ENCODE data around the gene OSBPL6.
"Not testable (repeated sequence)": the region's sequence is repeated elsewhere in the genome, so short reads cannot be mapped to it uniquely, and the experiment has no call there.

The OSBPL6 gene

DNA sequence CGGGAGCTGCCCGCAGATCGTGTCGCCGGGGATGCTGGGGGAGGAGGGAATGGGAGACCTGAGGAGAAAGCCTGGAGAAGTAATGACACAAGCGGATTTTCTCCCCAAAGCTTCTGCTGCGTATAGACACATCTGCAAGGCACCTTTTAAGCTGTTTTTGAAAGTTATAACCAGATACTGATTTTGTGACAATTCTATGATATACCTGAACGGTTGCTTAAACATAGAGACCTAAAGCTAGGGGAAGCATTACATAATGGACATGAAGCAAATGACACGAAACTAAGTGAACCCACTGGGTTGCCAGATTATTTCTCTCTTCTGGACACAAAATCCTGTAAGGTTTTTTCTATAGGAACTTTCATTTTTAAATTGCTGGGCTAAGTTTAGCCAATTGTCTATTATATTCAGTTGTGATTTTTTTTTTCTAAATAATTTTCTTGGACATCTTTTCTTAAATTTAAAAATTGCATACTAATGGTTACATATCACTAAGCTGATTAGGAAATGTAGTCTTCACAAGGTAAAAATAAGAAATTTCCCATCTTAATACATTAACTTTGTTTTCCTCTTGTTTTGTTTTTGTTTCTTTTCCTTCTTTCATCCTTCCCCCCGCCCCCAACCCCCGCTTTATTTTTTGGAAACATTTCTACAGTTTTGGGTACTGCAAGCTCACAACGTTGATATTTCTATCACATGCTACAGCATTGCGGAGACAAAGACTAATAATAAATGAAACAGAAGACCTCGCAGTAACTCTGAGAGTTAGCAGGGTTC is 1.3 kb downstream of the OSBPL6 start:
- Histone ChIP-seq H3K27ac (ENCODE audit: low read length, poor library complexity, severe bottlenecking) (no peak overlapping the region), H2BK12ac (ENCODE audit: low read length in 2 of 2) (no peak overlapping the region), H3K4me2 (ENCODE audit: low read length, poor library complexity, severe bottlenecking) (peak overlapping the region; percentile 82), H2AFZ (ENCODE audit: low read depth, low read length) (no peak overlapping the region), H2BK120ac (ENCODE audit: low read depth, low read length) (no peak overlapping the region), H3K4me1 (ENCODE audit: control insufficient read depth, insufficient read depth, low read depth, low read length) (peaks cover 1% of the 10 kb centered on the region), H3K23ac (ENCODE audit: low read length in 2 of 2) (no peak overlapping the region), H2AK5ac (ENCODE audit: low read length, severe bottlenecking) (no peak overlapping the region), H3K9me3 (ENCODE audit: control insufficient read depth, low read length) (no peaks in the 10 kb centered on the region), H2BK15ac (ENCODE audit: low read depth, poor library complexity, severe bottlenecking) (no peak overlapping the region), H3K9ac (ENCODE audit: low read length) (peak overlapping the region; percentile 74), H4K8ac (ENCODE audit: low read length) (no peak overlapping the region), H2BK5ac (ENCODE audit: low read depth, low read length, poor library complexity, severe bottlenecking) (no peak overlapping the region), H3K4me3 (ENCODE audit: insufficient read depth in 1 of 2, low read depth in 1 of 2, low read length in 2 of 2) (peak overlapping the region; percentile 90 to 91), H3K18ac (ENCODE audit: low read depth in 1 of 2, low read length in 2 of 2) (peak overlapping the region in 1 of 2 experiments; percentile 61), H3K27me3 (ENCODE audit: control insufficient read depth in 1 of 2, insufficient read depth in 1 of 2, low read length in 2 of 2) (peaks cover 0 to 8% of the 10 kb centered on the region in 2 experiments), H3K79me1 (replicated peaks; ENCODE audit: low read length, poor library complexity, severe bottlenecking) (peaks cover 1% of the 10 kb centered on the region), H3K36me3 (ENCODE audit: control insufficient read depth in 1 of 2, insufficient read depth in 2 of 2, low read depth in 1 of 2, low read length in 2 of 2) (no peaks in the 10 kb centered on the region), H4K91ac (ENCODE audit: low read length) (no peak overlapping the region), H3K14ac (ENCODE audit: low read length in 2 of 2) (no peak overlapping the region), H3K4ac (ENCODE audit: low read depth in 1 of 2, low read length in 2 of 2) (no peak overlapping the region)
- no peak for DNase-seq
- WGBS: 20% methylated on average over 10 of the region's 14 CpGs

DNA sequence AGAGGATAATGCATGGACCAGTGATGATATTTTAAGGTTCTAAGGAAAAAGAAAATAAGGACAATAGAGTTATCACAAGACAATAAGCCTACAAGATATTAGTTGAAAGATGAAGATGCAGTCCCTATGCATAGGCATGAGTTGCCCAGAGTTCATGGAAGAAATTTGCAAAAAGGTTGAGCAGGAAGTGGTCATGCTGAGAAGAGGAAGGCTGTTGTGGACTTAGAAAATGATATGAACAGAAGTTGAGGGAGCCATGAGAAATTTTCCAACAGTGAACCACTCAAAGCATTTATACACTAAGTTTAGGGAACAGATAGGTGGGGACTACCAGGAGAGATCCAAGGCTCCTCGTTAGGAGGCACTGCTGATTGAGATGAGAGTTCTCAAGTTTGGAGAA is 3.5 kb downstream of the OSBPL6 start:
- H3K36me3 ChIP-seq (ENCODE audit: control insufficient read depth in 1 of 2, insufficient read depth in 2 of 2, low read depth in 1 of 2, low read length in 2 of 2): no peaks in the 10 kb centered on the region
- H3K27ac ChIP-seq (ENCODE audit: low read length, poor library complexity, severe bottlenecking): no peak overlapping the region
- no peak overlapping the region for H4K91ac ChIP-seq (ENCODE audit: low read length)
- H3K4me1 ChIP-seq (ENCODE audit: control insufficient read depth, insufficient read depth, low read depth, low read length): peaks cover 1% of the 10 kb centered on the region
- DNase-seq: no peak
- H3K4me2 ChIP-seq (ENCODE audit: low read length, poor library complexity, severe bottlenecking): no peak overlapping the region
- no peak overlapping the region for H3K9ac ChIP-seq (ENCODE audit: low read length)
- H3K14ac ChIP-seq (ENCODE audit: low read length in 2 of 2): no peak overlapping the region
- no peak overlapping the region for H3K18ac ChIP-seq (ENCODE audit: low read depth in 1 of 2, low read length in 2 of 2)
- H3K4ac ChIP-seq (ENCODE audit: low read depth in 1 of 2, low read length in 2 of 2): no peak overlapping the region
- H3K9me3 ChIP-seq (ENCODE audit: control insufficient read depth, low read length): no peaks in the 10 kb centered on the region
- H2BK15ac ChIP-seq (ENCODE audit: low read depth, poor library complexity, severe bottlenecking): no peak overlapping the region
- no peak overlapping the region for H3K23ac ChIP-seq (ENCODE audit: low read length in 2 of 2)
- no peak overlapping the region for H2BK12ac ChIP-seq (ENCODE audit: low read length in 2 of 2)
- no peaks in the 10 kb centered on the region for H3K27me3 ChIP-seq (ENCODE audit: control insufficient read depth in 1 of 2, insufficient read depth in 1 of 2, low read length in 2 of 2)
- no peak overlapping the region for H4K8ac ChIP-seq (ENCODE audit: low read length)
- no peak overlapping the region for H2AK5ac ChIP-seq (ENCODE audit: low read length, severe bottlenecking)
- WGBS: 63% methylated on average over 1 of the region's 1 CpG
- no peak overlapping the region for H3K4me3 ChIP-seq (ENCODE audit: insufficient read depth in 1 of 2, low read depth in 1 of 2, low read length in 2 of 2)
- H2BK120ac ChIP-seq (ENCODE audit: low read depth, low read length): no peak overlapping the region
- H2BK5ac ChIP-seq (ENCODE audit: low read depth, low read length, poor library complexity, severe bottlenecking): no peak overlapping the region
- no peak overlapping the region for H2AFZ ChIP-seq (ENCODE audit: low read depth, low read length)
- H3K79me1 ChIP-seq (replicated peaks; ENCODE audit: low read length, poor library complexity, severe bottlenecking): peaks cover 3% of the 10 kb centered on the region

DNA sequence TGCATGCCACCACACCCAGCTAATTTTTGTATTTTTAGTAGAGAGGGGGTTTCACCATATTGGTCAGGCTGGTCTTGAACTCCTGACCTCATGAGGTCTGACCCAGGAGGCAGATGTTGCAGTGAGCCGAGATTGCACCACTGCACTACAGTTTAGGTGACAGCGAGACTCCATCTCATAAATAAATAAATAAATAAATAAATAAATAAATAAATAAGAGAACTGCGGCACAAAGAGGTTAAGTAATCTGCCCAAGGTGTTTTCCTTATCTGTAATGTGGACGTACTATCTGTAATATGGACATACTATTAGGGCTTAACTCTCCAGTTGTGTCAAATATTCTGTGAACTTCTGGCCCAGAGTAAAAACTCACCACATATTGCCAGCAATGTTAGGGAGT is 4.1 kb downstream of the OSBPL6 start:
- H3K4me3 ChIP-seq (ENCODE audit: insufficient read depth in 1 of 2, low read depth in 1 of 2, low read length in 2 of 2); H3K14ac ChIP-seq (ENCODE audit: low read length in 2 of 2); H3K4me2 ChIP-seq (ENCODE audit: low read length, poor library complexity, severe bottlenecking); H4K8ac ChIP-seq (ENCODE audit: low read length); H2AK5ac ChIP-seq (ENCODE audit: low read length, severe bottlenecking); H3K27ac ChIP-seq (ENCODE audit: low read length, poor library complexity, severe bottlenecking); H3K23ac ChIP-seq (ENCODE audit: low read length in 2 of 2); DNase-seq; H3K18ac ChIP-seq (ENCODE audit: low read depth in 1 of 2, low read length in 2 of 2); H3K4ac ChIP-seq (ENCODE audit: low read depth in 1 of 2, low read length in 2 of 2); H2BK15ac ChIP-seq (ENCODE audit: low read depth, poor library complexity, severe bottlenecking); H2AFZ ChIP-seq (ENCODE audit: low read depth, low read length); H3K27me3 ChIP-seq (ENCODE audit: control insufficient read depth in 1 of 2, insufficient read depth in 1 of 2, low read length in 2 of 2); H3K4me1 ChIP-seq (ENCODE audit: control insufficient read depth, insufficient read depth, low read depth, low read length); H2BK12ac ChIP-seq (ENCODE audit: low read length in 2 of 2); H2BK120ac ChIP-seq (ENCODE audit: low read depth, low read length); H3K9me3 ChIP-seq (ENCODE audit: control insufficient read depth, low read length); H4K91ac ChIP-seq (ENCODE audit: low read length); H3K79me1 ChIP-seq (replicated peaks; ENCODE audit: low read length, poor library complexity, severe bottlenecking); H3K9ac ChIP-seq (ENCODE audit: low read length); H3K36me3 ChIP-seq (ENCODE audit: control insufficient read depth in 1 of 2, insufficient read depth in 2 of 2, low read depth in 1 of 2, low read length in 2 of 2); H2BK5ac ChIP-seq (ENCODE audit: low read depth, low read length, poor library complexity, severe bottlenecking): not testable (repeated sequence)
- 100% methylated on average over 2 of the region's 4 CpGs for WGBS

DNA sequence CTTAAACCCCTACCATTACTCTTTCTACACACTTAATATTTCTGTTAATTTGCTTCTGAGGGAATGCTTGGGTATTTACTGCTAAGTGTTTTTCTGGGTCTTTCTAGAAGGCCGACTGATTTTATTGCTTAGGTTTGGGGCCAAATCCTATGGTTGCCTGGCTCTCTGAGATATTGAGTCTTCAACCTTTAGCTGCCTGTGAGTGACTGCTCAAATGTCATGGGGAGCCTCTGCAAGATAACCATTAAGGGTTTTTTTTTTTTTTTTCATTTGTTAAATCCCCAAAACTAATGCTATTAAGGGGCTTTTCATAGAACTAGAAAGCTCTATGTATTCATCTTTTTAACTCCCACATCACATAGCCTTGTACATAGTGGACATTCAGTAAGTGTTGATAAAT is 5.0 kb downstream of the OSBPL6 start:
- Histone ChIP-seq H3K14ac (ENCODE audit: low read length in 2 of 2) (no peak overlapping the region), H3K36me3 (ENCODE audit: control insufficient read depth in 1 of 2, insufficient read depth in 2 of 2, low read depth in 1 of 2, low read length in 2 of 2) (no peaks in the 10 kb centered on the region), H3K27me3 (ENCODE audit: control insufficient read depth in 1 of 2, insufficient read depth in 1 of 2, low read length in 2 of 2) (no peaks in the 10 kb centered on the region), H3K9ac (ENCODE audit: low read length) (no peak overlapping the region), H3K18ac (ENCODE audit: low read depth in 1 of 2, low read length in 2 of 2) (no peak overlapping the region), H3K23ac (ENCODE audit: low read length in 2 of 2) (no peak overlapping the region), H2AK5ac (ENCODE audit: low read length, severe bottlenecking) (no peak overlapping the region), H3K4me3 (ENCODE audit: insufficient read depth in 1 of 2, low read depth in 1 of 2, low read length in 2 of 2) (no peak overlapping the region), H3K4me1 (ENCODE audit: control insufficient read depth, insufficient read depth, low read depth, low read length) (peaks cover 1% of the 10 kb centered on the region), H4K91ac (ENCODE audit: low read length) (no peak overlapping the region), H3K27ac (ENCODE audit: low read length, poor library complexity, severe bottlenecking) (no peak overlapping the region), H3K4me2 (ENCODE audit: low read length, poor library complexity, severe bottlenecking) (no peak overlapping the region), H3K79me1 (replicated peaks; ENCODE audit: low read length, poor library complexity, severe bottlenecking) (peaks cover 6% of the 10 kb centered on the region), H2BK120ac (ENCODE audit: low read depth, low read length) (no peak overlapping the region), H4K8ac (ENCODE audit: low read length) (no peak overlapping the region), H2BK5ac (ENCODE audit: low read depth, low read length, poor library complexity, severe bottlenecking) (no peak overlapping the region), H2AFZ (ENCODE audit: low read depth, low read length) (no peak overlapping the region), H3K9me3 (ENCODE audit: control insufficient read depth, low read length) (no peaks in the 10 kb centered on the region), H3K4ac (ENCODE audit: low read depth in 1 of 2, low read length in 2 of 2) (no peak overlapping the region), H2BK15ac (ENCODE audit: low read depth, poor library complexity, severe bottlenecking) (no peak overlapping the region), H2BK12ac (ENCODE audit: low read length in 2 of 2) (no peak overlapping the region)
- WGBS: 100% methylated on average over 1 of the region's 1 CpG
- DNase-seq: no peak

Data from mesenchymal stem cell (in vitro differentiated cells and primary cell).